Fibroblast of gingiva (primary cell): ENCODE data around the gene SPACA6.

Experiments
- DNase-seq: peaks from one replicate; pipeline ENCODE4 v3.0.0-alpha.2; 2011; ENCODE audit warnings: low read depth

Gene SPACA6

DNA sequence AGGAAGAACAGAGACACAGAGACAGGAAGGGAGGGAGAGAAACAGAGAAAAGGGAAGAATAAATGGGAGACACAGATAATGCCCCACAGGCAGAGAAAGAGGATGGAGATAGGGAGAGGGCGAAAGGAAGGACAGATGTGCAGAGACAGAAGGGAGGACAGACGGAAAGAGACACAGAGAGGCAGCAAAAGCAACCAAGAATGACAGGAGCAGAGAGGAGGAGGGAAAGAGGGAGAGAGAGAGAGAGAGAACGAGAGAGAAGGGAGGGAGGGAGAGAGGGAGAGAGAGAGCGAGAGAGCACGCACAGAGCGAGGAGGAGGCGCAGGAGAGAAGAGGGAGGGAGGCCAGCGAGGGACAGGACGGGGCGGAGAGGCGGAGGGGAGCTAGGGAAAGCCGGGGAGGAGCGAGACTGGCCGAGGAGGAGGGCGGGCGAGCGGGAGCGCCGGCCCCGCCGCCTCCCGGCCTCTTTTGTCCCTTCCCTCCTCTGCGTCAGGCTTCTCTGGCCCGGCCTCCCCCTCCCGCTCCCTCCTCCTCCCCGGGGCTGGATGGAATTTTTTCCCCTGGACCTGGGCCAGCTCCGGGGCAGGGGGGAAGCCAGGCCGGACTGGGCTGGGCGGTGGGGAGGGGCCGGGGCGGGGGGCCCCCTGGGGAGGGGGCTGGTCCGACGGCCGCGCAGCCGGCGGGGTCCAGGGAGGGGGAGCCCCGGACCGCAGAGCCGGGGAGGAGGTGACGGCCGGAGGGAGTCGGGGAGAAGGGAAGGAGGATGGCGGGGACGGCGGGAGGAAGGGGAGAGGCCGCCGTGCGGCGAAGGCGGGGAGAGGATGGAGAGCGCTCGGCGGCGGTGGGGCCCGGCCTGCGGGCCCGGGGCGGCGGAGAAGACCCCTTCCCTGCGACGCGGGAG lies 4.2 kb upstream of the SPACA6 start:
- peak; percentile 99 for DNase-seq

DNA sequence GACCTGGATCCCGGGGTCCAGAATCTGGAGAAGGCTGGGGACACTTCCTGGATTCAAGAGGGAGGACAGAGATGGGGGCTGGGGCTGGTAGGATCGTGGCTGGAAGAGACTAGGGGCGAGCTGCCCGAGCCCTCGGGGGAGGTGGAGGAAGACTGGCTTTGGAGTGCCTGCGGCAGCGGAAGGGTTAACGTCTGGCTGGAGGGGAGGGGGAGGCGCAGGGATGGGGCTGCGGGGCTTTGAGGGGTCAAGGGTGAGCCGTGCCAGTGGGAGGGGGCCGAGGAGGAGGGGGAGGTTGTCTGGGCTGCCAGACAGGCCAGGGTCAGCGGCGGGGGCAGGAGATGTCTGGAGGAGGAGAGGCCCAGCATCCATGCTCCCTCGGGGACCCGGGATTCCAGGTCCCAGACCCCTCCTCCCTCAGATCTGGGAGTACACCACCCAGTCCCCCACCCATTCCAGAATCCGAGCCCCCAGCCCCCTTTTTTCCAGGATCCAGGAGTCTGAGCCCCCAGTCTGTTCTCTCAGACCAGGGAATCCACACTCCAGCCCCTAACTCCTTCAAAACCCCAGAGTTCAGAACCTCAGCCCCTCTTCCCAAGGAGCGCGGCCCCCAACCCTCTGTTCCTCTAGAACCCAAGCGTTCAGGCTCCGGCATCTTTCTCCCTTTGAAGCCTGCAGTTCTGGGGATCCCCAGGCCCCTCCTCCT lies 3.2 kb upstream of the SPACA6 start:
- no peak for DNase-seq

DNA sequence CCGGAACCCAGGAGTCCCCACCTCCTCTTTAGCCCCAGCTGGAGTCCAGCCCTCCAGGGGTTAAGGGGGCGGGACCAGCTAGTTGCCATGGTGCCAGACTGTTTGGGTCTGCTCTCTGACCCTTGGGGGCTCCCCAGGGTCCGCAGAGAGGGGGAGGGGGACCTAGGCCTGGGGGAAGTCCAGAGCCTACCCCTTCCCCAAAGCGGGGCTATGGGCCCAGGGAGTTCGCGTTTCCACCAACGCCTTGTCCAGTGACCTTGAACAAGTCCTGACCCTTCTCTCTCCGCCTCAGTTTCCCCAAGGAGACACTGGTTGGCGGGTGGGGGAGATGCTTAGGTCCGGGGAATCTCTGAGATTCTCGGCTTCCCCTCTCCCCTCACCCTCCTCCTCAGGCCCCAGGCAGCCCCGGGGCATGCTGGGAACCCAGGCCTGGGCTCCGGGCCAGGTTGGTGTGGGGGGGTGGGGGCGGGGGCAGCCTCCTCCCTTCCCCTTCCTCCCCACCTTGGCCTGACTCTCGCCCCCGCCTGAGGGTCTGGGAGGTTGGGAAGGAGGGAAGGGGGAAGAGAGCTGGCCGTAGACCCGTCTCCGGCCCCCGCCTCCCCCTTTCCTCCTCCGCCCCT lies 2.6 kb upstream of the SPACA6 start:
- peak; percentile 61 for DNase-seq

DNA sequence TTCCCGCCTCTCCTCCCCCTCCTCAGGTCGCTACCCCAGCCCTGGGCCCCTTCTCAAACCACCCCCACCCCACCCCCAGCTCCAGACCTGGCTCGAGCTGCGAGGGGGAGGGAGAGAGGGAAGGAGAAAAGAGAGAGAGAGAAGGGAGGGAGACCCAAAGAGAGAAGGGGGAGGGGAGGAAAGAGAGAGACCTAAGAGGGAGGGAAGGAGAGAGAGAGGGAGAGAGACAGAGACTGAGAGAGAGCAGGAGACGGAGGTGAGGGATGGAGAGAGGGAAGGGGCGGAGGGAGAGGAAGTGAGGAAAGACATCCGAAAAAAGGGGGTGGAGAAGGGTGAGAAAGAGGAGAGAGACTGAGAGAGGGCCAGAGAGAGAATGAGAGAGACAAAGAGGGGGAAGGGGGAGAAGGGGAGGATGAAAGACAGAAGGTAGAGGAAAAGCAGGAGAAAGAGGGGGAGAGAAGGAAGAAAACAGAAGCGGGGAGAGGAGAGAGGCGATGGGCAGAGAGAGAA lies 2.0 kb upstream of the SPACA6 start:
- peak; percentile 45 for DNase-seq

DNA sequence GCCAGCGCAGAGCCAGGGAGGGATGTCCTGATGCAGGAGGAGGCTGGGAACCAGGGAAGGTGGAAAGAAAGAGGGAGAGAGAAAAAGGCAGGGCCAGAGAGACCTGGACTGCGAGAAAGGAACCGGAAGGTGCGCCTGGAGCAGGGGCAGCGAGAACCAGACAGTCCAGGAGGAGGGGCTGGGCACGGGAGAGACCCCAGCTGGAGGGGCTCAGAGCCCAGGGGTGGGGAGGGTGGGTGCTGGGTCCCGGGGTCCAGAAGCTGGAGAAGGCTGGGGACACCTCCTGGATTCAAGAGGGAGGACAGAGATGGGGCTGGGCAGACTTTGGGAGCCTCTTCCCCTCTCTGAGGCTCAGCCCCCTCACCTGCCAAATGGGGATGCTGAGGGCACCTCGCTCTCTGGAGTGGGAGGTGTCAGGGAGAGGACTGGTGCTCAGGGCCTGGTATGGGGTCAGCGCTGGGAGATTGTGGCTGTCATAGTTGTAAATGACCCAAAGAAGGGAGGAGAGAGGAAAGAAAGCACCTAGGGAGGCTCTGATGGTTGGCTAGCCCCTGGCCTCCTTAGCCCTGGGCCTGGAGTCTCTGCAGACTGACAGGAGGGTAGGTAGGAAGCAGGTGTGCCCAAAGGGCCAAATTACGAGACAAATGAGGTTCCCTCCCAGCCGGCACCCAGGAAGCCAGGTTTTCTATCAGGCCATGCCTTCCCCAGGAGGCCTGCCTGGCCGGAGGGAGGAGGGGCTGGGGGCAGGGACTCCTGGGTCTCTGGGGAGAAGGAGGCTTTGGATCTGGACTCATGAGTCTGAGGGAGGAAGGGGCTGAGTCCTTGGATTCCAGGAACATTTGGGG lies 1.3 kb upstream of the SPACA6 start:
- no peak for DNase-seq

DNA sequence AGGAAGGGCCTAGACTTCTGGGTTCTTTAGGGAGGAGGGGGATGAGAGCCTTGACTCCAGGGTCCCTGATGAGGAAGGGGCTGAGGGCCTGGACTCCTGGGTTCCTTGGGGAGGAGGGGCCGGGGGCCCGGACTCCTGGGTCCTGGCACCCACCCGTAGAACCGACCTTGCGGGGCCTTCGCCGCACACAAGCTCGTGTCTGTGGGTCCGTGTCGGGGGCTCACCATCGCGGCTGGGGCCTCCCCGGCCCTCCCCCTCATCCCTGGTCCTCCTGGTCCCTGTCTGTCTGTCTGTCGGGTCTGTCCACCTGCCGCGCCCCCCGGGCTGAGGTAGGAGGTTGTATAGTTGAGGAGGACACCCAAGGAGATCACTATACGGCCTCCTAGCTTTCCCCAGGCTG lies 662 bp upstream of the SPACA6 start:
- DNase-seq = no peak

DNA sequence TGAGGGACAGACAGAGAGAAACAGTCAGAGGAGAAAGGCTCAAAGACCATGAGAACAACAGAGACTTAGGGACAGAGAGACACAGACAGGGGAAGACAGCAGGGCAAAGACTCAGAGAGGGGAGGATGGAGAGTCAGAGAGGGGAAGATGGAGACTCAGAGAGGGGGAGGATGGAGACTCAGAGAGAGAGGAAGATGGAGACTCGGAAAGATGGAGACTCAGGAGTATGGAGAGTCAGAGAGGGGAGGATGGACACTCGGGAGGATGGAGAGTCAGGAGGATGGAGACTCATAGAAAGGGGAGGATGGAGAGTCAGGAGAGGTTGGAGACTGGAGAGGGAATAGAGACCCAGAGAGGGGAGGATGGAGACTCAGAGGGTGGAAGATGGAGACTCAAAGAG lies 689 bp downstream of the SPACA6 start:
- DNase-seq = no peak

DNA sequence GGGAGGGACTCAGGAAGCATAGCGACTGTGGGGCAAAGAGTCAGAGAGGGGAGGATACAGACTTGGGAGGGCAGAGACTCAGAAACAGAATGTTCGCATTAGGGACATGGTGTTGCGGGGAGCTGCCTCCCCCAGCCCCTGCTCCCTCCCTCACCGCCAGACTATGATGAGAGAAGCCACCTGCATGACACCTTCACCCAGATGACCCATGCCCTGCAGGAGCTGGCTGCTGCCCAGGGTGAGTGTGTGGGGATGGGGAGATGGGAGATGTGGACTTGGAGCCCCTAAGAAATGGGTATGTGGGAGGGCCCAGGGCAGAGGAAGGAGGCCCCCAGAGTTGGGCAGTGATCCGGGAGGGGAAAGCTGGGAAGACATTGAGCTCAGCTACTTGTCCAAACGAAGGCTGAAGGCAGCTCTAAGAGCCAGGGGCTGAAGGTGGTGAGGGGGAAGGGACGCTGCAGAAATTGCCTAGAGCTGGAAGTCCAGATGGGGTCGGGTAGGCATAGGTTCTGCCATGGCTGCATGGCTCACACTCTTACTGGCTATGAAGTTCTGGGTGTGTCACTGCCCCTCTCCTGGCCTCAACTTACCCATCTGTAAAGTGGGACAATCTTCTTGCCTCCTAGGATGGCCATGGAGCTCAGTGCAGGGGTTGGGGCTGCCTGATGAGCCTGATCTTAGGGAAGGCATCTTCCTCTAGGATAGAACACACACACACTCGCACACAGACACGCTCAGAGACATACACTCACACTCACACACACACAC lies 1.4 kb downstream of the SPACA6 start:
- DNase-seq = no peak

DNA sequence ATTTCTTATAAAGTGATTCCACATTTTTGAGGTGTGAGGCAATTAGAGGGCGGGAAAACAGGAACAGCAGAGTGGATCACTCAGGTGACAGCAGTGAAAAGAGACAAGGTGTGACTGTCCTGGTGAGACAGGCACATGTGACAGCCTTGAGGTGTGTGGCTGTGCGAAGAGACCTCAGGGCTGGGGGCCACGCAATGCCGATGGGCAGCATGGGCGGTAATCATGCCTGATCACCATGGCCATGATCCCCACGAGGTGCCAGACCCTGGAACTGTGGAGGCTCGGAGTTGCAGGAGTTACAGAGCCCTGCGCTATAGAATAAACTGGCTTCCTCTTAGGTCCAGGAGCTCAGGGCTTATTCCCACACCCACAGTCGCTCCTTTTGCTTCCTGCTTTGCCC lies 2.0 kb downstream of the SPACA6 start:
- no peak for DNase-seq

DNA sequence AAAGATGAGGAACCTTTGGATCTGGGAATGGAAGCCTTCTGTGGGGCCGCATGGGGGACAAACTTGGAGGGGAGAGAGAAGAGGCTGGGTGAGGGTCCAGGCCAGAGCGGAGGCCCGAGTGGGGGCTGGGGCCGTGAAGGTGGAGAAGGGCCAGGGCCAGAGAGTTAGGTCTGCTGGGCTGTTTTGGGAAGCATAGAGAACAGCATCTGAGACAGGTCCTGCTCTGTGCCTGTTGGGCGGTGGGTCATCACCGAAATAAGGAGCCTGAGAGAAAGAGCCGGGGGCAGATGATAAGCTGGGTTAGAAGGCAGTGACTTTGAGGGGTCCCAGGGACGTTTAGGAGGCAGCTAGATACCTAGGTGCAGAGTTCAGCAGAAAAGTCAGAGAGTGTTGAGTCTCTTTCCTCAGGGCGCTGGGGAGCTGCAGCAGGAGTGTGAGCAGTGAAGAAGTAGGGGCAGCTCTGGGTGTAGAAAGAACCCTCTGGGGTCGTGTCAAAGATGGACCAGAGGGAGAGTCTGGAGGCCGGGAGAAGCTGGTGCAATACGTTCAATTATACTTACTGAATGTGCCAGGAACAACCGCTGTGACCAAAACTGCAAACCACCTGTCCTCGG lies 2.7 kb downstream of the SPACA6 start:
- no peak for DNase-seq

DNA sequence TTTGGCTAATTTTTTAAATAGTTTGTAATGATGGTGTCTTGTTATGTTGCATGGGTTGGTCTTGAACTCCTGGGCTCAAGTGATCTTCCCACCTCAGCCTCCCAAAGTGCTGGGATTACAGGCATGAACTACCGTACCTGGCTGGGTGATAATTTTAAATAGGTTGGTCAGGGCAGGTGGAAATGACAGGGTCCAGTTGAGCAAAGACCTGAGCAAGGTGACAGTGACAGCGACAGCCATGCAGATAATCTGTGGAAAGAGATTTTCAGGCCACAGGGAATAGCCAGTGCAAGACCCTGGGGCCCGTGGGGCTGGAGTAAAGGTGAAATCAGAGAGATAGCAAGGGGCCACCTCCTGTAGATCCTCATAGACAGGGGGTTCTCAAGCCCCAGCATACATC lies 3.5 kb downstream of the SPACA6 start:
- DNase-seq = no peak

DNA sequence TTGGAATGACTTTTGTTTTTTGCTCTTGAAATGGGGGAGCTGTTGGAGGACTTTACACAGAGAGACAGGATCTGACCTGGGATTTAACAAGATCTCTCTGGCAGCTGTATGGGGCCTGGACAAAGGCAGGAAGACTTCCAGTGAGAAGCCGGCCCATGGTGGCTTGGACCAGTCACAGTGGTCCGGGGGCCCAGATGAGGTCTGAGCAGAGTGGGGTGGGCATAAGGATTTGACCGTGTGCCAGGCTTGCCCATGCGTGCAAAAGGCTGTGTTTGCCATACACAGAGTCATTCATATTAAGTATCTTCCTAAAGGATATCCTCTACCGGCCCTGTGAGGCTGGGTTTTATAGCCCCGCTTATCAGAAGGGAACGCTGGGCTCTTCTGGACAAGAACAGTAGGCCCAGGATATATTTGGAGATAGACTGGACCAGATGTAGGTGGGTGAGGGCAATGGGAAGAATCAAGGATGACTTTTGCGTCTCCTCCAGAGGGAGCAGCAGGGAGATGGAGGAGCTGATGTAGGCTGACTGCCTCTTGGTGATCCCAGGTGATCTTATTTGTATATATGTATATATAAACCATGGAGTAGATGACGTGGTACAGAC lies 4.1 kb downstream of the SPACA6 start:
- DNase-seq = no peak

DNA sequence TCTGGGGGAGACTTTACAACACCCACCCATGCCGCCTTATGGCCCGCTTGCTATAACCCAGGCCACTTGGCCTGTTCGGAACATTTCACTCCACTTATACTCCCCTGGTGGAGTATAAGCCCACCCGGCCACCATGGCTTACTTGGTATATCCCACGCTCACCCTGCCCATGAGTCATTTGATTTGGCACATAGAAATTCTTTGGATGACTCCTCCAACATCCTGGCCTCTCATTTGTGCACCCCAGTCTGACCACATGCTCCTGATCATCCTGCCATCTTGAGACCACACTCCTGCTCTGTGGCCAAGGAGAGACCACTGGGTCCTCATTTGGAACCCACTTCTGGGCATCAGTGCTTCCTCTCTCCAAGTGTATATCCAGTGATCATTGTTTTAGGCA lies 5.2 kb downstream of the SPACA6 start:
- no peak for DNase-seq

DNA sequence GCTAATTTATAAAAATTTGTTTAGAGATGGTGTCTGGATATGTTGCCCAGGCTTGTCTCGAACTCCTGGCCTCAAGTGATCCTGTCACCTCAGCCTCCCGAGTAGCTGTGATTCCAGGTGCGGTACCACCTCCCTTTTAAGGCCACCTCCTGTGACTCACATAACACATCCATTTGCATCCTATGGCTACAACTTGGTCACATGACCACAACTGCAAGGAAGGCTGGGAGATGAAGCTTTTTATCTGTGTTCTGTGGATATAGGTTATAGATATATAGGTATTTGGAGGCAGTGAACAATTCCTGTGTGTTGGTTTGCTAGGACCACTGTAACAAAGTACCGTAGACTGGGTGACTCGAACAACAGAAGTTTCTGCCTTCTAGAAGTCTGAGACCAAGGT lies 6.0 kb downstream of the SPACA6 start:
- no peak for DNase-seq

DNA sequence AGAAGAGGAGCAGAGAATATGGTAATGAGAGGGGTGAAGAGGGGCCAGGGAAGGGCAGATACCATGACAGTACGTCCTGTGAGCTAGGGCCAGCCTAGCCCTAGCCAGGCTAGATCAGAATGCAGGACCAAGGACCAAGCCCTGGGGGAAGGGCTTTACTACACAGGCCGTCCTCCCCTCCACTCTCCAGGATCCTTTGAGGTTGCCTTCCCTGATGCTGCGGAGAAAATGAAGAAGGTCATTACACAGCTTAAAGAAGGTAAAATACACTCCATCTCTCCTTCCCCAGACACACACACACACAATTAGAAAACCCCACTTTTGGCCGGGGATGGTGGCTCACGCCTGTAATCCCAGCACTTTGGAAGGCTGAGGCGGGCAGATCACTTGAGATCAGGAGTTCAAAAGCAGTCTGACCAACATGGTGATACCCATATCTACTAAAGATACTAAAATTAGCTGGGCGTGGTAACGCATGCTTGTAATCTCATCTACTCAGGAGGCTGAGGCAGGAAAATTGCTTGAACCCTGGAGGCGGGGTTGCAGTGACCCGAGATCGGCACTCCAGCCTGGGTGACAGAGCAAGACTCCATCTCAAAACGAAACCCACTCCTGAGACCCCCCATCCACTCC lies 8.5 kb downstream of the SPACA6 start:
- no peak for DNase-seq

DNA sequence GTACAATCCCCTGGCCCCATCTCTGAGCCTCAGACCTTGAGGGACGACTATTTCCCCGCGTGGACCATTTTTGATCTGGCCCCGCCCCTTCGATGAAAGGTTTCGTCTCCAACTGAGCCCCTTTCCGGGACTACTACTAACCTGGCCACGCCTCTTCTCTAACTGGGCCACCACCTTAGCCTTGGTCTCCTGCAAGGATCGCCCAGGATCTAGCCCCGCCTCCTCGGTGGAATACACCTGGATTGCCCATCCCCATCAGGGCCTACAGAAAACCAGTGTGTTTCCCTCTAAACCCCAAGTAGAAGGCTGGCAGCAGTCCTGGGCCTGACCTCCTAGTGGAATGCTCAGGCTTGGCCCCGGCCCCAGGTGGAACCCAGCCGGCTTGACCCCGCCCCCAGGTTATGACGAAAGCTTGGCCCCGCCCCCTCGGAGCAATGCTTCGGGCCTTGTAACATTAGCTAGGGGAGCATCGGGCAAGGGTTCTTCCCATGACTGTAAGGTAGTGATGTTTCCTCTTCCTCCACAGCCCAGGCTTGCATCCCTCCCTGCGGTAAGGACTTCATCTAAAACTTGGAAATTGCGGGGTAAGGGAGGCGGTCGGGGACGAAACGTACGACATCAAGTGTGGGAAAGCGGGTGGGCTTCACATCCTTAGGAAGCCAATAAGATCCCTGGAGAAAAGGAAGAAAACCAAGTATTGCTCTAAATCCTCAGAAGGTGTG lies 9.1 kb downstream of the SPACA6 start:
- peak; percentile 51 for DNase-seq

DNA sequence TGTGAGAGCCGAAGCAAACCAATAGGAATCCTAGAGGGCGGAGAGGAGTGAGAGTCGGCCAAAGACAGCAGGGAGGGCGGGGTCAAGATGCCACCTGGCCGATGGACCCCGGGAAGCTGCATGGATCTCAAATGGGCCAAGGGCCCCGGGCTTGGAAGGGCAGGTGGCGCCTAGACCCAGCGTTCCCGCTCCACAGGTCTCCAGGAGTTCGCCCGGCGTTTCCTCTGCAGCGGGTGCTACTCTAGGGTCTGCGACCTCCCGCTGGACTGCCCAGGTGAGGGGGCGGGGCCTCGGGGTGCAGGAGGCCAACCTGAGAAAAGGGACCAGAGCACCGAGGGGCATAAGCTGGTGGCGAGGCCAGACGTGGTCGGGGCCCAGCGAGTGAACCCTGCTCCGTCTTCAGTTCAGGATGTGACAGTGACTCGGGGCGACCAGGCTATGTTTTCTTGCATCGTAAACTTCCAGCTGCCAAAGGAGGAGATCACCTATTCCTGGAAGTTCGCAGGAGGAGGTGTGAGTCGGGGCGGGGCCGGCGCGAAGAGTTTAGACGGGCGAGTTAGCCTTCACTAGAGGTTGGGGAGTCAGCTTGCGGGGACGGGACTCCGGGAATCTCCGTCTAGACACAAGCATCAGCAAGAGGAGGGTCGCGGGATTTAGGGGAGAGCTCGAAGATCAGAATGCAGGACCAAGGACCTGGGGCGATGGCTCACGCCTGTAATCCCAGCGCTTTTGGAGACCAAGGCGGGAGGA lies 9.9 kb downstream of the SPACA6 start:
- no peak for DNase-seq
